IPS-NIHi11 (cell line): ENCODE data around the gene GIGYF2.
"Not testable (repeated sequence)": the region's sequence is repeated elsewhere in the genome, so short reads cannot be mapped to it uniquely, and the experiment has no call there.

Source experiments
- DNase-seq: peaks from one replicate; pipeline ENCODE4 v3.0.0; 2012; ENCODE audit warnings: mixed read lengths, low spot score

Gene GIGYF2

DNA sequence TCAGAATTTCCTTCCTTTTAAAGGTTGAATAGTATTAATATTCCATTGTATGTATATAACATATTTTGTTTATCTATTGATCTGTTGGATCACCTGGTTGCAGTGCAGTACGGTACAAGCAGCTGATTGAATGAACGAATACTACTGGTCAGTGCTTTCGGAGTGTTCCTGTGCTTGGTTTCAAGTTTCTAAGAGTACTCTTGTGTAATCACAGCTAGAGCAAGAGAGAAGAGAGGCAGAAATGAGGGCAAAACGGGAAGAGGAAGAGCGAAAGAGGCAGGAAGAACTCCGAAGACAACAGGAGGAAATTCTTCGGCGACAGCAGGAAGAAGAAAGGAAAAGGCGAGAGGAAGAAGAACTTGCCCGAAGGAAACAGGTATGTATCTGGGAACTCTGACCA is 119.5 kb downstream of the GIGYF2 start:
- DNase-seq = no peak

DNA sequence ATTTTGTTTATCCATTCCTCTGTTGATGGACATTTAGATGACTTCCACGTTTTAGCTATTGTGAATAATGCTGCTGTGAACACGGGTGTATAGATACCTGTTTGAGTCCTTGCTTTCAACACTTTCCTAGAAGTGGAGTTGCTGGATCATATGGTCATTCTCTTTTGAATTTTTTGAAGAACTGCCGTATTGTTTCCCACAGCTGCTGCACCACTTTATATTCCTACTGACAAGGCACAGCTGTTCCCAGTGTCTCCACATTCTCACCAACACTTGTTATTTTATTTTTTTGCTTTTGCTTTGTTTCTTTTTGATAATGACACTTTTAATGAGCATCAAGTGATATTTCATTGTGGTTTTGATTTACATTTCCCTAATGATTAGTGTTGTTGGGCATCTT is 120.6 kb downstream of the GIGYF2 start:
- no peak for DNase-seq

- DNase-seq = no peak
These were observed 132.9 kb downstream of the GIGYF2 start for GRCh38 chr2:232829988-232830387.

DNA sequence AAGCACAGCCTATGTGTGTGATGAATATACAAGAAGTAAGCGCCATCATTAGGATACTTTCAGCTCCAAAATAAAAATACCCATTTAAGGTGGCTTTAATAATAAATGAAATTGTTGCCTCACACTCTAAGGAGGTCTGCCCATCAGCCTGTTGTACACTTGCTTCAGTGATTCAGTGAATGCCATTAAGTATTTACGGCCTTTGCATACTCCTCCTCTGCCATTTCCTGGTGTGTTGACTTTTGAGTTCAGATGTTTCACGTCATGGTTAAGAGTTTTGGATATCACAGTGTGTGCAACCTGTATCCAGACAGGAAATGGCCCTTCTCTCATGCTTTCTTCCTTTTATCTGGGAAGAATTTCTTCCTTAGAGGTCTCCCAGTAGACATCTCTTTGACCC is 134.4 kb downstream of the GIGYF2 start:
- no peak for DNase-seq

- DNase-seq = no peak
These were observed 136.7 kb downstream of the GIGYF2 start for GRCh38 chr2:232833830-232834229.

GRCh38 chr2:232835687-232836208 is 138.6 kb downstream of the GIGYF2 start:
- no peak for DNase-seq

- no peak for DNase-seq
These were observed 139.8 kb downstream of the GIGYF2 start for GRCh38 chr2:232836934-232837333.

GRCh38 chr2:232838406-232838874 is 141.3 kb downstream of the GIGYF2 start:
- no peak for DNase-seq

- DNase-seq = no peak
These were observed 142.4 kb downstream of the GIGYF2 start for GRCh38 chr2:232839411-232840079.

GRCh38 chr2:232842689-232843088 is 145.6 kb downstream of the GIGYF2 start:
- DNase-seq = no peak

DNA sequence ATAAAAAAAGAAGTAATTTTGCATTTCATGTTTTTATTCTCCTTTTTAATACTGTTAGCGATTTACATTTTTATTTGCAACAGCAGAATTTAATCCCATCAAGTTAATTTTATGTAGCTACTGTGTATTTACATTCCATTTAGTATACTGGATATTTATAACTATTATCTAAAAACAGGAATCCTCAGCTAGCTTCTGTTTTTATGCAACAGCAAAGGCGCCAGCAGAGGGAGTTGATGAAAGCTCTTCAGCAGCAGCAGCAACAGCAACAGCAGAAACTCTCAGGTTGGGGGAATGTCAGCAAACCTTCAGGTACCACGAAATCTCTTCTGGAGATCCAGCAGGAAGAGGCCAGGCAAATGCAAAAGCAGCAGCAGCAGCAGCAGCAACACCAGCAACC is 146.7 kb downstream of the GIGYF2 start:
- no peak for DNase-seq

DNA sequence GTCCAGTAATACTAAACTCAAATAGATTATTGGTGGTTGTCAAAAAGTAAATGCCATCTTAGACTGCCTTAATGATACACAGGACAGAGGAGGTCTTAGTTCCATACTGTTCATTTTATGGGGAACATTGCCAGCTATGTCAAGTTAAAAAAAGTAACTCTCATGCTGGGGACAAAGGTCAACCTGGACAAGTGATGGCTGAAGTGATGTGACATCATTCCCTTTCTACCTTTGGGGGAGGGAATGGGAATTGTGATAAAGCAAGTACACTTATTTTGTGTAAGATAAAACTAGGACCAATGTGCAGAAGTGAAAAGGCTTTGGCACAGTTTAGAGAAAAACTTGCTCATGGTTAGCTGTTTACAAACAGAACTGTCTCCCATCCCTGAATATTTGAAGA is 148.9 kb downstream of the GIGYF2 start:
- no peak for DNase-seq

DNA sequence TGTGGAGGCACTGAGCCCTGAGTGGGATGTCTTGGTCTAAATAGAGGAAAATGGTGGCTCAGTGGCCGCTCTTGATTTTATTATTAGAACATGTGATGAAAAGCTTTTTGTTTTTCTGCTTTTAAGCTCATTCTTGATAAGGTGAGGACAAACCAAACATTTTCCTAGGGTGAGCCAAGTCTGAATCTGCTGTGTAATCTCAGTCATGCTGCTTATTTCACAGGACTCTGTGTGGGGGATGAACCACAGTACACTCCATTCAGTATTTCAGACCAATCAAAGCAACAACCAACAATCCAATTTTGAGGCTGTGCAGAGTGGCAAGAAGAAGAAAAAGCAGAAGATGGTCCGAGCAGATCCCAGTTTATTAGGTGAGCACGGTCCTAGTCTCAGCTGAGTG is 152.9 kb downstream of the GIGYF2 start:
- DNase-seq = no peak

DNA sequence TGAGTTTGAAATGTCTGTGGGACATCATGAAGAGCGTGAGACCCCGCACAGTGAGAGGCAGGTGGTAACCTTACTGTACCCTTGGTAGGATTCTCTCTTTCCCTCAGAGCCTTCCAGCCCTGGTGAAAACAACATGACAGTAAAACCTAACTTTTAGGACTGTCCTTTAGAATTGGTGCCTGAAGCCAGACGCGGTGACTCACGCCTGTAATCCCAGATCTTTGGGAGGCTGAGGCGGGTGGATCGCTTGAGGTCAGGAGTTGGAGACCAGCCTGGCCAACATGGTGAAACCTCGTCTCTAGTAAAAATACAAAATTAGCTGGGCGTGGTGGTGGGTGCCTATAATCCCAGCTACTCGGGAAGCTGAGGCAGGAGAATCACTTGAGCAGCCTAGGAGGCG is 154.9 kb downstream of the GIGYF2 start:
- not testable (repeated sequence) for DNase-seq

DNA sequence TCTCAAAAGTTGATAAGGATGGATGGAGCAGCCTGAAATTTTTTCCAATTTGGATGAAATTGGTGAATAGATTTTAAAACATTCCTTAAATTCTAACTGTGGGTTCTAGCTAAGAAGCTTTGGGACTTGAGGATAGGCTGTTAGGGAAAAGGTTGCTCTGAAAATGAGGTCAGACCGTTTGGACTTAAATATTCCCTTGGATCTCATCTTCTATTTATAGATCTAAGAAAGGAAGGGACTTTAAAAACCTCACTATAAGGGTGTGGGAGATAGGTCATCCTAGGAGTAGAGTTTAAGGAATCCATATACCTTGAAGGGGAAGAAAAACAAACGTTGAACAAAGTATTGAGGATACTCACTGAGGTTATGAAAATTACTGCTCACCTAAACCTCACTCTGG is 155.5 kb downstream of the GIGYF2 start:
- DNase-seq = no peak

GRCh38 chr2:232854082-232854481 is 157.0 kb downstream of the GIGYF2 start:
- DNase-seq = no peak

- no peak for DNase-seq
These were observed 160.0 kb downstream of the GIGYF2 start for GRCh38 chr2:232857158-232857563.

DNA sequence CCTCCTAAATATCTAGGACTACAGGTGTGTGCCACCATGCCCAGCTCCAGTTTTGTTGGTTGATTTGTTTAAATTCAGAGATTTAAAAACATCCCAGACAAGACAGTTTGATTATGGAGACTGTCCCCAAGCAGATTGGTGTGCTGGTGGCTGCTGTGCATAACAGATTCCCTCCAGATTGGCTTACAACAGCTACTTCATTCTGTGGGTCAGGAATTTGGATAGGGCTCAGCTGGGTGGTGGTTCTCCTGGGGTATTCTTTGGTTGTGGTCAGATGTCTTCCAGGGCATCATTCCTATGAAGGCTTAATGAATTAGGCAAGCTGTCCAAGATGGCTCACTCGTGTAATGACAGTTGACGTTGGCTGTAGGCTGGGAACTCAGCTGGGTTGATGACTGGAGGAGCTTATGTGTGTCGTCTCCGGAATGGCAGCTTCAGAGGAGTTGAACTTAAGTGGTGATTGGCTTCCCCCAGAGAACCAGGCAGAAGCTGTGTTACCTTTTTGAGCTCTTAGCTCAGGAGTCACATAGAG is 162.3 kb downstream of the GIGYF2 start:
- DNase-seq = no peak

GRCh38 chr2:232860593-232861241 is 163.6 kb downstream of the GIGYF2 start:
- DNase-seq = no peak

DNA sequence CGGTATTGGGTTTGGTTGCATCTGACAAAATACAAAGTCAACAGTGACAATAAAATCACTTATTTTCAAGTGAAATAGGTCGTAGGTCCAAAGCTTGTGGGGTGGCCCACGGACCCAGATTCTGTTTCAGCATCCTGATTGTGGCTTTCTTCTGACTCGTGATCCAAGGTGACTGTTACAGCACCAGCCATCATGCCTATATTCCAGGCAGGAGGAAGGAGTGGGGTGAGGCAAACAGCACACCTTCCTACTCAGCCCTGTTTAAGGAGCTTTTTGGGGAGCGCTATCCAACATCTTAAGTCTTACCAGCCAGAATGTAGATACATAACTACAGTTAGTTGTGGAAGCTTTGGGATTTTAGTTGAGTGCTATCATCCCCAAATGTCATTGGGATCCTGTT is 164.2 kb downstream of the GIGYF2 start:
- DNase-seq = no peak

DNA sequence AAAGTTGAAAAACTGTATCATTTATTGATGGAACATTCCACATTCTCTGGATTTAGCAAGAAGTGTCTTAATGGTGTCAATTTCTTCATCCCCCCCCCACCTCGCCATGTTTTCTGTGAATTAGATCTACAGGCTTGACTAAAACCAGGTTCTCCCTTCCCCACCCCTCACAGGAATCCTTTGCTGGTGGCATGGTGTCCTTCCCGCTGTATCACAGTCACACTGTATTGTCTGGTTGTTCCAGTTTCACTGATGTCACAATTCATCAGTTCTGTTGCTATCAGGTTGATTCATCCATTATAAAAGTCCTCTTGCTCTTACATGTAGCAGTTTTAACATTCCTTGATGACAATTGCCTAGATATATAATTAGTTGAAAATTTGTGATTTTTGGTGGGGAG is 166.9 kb downstream of the GIGYF2 start:
- no peak for DNase-seq

DNA sequence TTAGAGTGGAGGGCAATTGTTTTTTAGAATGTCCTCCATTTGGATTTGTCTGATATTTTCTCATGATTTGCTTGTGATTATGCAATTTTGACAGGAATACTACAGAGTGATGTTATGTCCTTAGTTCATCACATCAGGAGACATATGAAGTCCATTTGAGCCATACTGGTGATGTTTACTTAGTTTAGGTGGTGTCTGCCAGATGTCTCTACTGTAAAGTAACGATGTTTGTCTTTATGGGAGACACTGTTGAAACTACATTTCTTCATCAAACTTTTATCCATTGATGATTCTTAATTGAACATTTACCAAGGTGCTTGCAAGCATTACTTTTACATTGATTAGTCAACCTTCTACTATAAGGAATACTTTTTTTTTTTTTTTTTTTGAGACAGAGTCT is 168.0 kb downstream of the GIGYF2 start:
- DNase-seq = no peak

DNA sequence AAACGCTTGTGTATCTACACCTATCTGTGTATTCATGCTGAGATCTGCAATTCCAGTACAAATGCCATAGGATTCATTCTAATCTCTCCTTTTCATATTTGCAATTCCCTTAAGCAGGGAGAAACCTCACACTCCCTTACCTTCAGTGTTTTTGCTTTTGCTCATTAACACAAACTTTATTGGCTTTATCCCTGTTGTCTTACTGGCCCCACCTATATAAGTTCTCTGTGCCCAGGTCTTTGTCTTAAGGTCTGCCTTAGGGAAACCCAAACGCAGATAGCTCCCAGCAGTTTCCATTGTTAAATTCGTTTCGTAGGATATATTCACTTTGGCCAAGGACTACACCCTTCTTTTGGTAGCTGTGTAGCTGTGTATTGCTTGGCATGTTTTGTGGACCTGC is 169.0 kb downstream of the GIGYF2 start:
- DNase-seq = no peak
